Transverse colon (tissue), 4 donors: ENCODE results near the gene MTNR1B. TPM values are rescaled to one million over a fixed set of nuclear protein-coding genes. Genes with fewer than 3 reads are reported as not detected.

Experiments
- DNase-seq: peaks from one replicate; pipeline ENCODE4 v3.0.0-alpha.2; 2019
- H3K27ac ChIP-seq, 4 donors: fragments of 200-600 bp; sonication (generic); 2 replicates each; pipeline ENCODE4 v1.5.1; 2016 to 2018; ENCODE audit warnings: inconsistent platforms in 4 of 4
- H3K27me3 ChIP-seq: fragments of 200-600 bp; sonication (generic); 2 replicates; pipeline ENCODE4 v1.5.1; 2017; ENCODE audit warnings: inconsistent platforms
- H3K36me3 ChIP-seq, 4 donors: fragments of 200-600 bp; sonication (generic); 2 replicates each; pipeline ENCODE4 v1.5.1; 2017 to 2019; ENCODE audit warnings: inconsistent platforms in 4 of 4
- H3K4me1 ChIP-seq, 4 donors: fragments of 200-600 bp; sonication (generic); 2 replicates each; pipeline ENCODE4 v1.5.1; 2017 to 2020; ENCODE audit warnings: inconsistent platforms in 4 of 4
- H3K4me3 ChIP-seq, 4 donors: fragments of 200-600 bp; sonication (generic); 1 replicate in 1 of 4; 2 replicates in 3 of 4; pipeline versions ENCODE4 v1.5.1 to v1.6.1; 2017 to 2019; ENCODE audit warnings: inconsistent platforms in 4 of 4
- H3K9me3 ChIP-seq, 2 donors: fragments of 200-600 bp; sonication (generic); 2 replicates each; pipeline ENCODE4 v1.5.1; 2017 to 2019; ENCODE audit warnings: inconsistent platforms in 2 of 2
- EP300 ChIP-seq: sonication (generic); formaldehyde crosslinking; IDR thresholded peaks from one replicate; pipeline ENCODE4 v1.6.1; 2017; ENCODE audit warnings: antibody characterized with exemption, low read depth
- POLR2A ChIP-seq: fragments of 450-650 bp; IDR thresholded peaks from one replicate; pipeline ENCODE4 v1.6.1; 2016; ENCODE audit warnings: antibody characterized with exemption, mild to moderate bottlenecking, moderate library complexity
- POLR2AphosphoS5 ChIP-seq, 3 donors: sonication (generic); formaldehyde crosslinking; IDR thresholded peaks; one replicate each; pipeline ENCODE4 v1.6.1; 2016; ENCODE audit warnings: antibody characterized with exemption in 3 of 3
- WGBS, 2 donors: methylation state at CpG; one replicate each; pipeline ENCODE4 v1.1.5; 2018; ENCODE audit warnings: low coverage in 1 of 2; 5-methylcytosine and 5-hydroxymethylcytosine counted together
- in situ Hi-C, 4 donors: fragments of 200-750 bp; cut with MboI; loops; one replicate each; pipeline versions ENCODE4 v1.15.0 to v1.15.1; 2017; ENCODE audit warnings: low sequenced_read_pairs in 3 of 4, low pct_ligation_motif_present in 1 of 4, low pct_unique_long_range_greater_than_20kb in 1 of 4
- intact Hi-C: fragments of 100-400 bp; cut with DNase I; formaldehyde crosslinking; loops from one replicate; pipeline ENCODE4 v1.15.1; 2023; ENCODE audit warnings: low total_unique reads
- total RNA-seq, 4 donors: library from RNA; depleted of rRNA; stranded (reverse); fragments of >200 nt; gene quantifications; one replicate each; pipeline ENCODE4 v1.1.0, GENCODE V29; 2016
- TF ChIP-seq, protein P1 (sequence below), 5 experiments: fragments of 200-600 bp in 3 of 5; fragments of 450-650 bp in 2 of 5; sonication (generic) in 3 of 5; IDR thresholded peaks; 1 replicate in 2 of 5; 2 replicates in 3 of 5; pipeline ENCODE4 v1.5.1; 2016 to 2017; ENCODE audit warnings: antibody characterized with exemption in 5 of 5, inconsistent platforms in 3 of 5, mild to moderate bottlenecking in 2 of 5, moderate library complexity in 1 of 5

The MTNR1B gene
- total RNA-seq, 4 donors from 2014 or later, result not detected

DNA sequence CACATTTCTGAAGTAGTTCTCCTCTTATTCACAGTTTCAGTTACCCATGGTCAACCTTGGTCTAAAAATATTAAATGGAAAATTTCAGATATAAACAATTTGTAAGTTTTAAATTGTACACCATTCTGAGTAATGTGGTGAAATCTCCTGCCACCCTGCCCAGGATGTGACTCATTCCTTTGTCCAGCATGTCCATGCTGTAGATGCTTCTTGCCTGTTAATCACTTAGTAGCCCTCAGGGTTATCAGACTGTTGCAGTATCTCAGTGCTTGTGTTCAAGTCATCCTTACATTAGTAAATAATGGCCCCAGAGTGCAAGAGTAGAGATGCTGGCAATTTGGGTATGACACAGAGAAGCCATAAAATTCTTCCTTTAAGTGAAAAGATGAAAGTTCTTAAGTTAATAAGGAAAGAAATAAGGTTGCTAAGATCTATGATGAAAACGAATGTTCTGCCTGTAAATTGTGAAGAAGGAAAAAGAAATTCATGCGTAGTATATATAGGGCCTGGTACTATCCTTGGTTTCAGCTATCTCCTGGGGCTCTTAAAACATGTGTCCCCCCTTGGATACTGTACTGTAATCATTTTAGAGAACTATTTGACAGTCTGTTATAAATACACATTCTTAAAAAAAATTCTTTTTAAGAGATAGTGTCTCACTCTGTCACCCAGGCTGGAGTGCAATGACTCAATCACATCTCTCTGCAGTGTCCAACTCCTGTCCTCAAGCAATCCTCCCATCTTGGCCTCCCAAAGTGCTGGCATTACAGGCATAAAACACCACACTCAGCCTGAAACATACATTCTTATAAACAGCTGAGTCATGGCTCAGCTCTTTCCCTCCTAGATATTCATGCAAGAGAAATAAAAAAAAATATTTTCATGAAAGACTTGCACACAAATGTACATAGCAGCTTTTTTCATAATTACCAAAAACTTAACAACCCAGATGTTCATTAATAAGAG is 31.3 kb downstream of the MTNR1B start:
- TF ChIP-seq, protein P1, sequence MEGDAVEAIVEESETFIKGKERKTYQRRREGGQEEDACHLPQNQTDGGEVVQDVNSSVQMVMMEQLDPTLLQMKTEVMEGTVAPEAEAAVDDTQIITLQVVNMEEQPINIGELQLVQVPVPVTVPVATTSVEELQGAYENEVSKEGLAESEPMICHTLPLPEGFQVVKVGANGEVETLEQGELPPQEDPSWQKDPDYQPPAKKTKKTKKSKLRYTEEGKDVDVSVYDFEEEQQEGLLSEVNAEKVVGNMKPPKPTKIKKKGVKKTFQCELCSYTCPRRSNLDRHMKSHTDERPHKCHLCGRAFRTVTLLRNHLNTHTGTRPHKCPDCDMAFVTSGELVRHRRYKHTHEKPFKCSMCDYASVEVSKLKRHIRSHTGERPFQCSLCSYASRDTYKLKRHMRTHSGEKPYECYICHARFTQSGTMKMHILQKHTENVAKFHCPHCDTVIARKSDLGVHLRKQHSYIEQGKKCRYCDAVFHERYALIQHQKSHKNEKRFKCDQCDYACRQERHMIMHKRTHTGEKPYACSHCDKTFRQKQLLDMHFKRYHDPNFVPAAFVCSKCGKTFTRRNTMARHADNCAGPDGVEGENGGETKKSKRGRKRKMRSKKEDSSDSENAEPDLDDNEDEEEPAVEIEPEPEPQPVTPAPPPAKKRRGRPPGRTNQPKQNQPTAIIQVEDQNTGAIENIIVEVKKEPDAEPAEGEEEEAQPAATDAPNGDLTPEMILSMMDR (IDR thresholded peaks at IDR 0.05), result no peak
- no peak for TF ChIP-seq POLR2A
- TF ChIP-seq EP300, result no peak
- TF ChIP-seq POLR2AphosphoS5 (IDR thresholded peaks at IDR 0.05), result no peak
- intact Hi-C loops (no loop called here), in situ Hi-C loops (no loop called here)
- H3K4me1 ChIP-seq, result no peaks in the 10 kb centered on the region
- WGBS, 2 donors, result 57 to 78% methylated on average over 1 to 2 of the region's 2 CpGs
- no peak overlapping the region for H3K27ac ChIP-seq
- H3K4me3 ChIP-seq, result no peak overlapping the region
- DNase-seq, result no peak
- no peaks in the 10 kb centered on the region for H3K27me3 ChIP-seq
- H3K36me3 ChIP-seq, result no peaks in the 10 kb centered on the region
- no peaks in the 10 kb centered on the region for H3K9me3 ChIP-seq

DNA sequence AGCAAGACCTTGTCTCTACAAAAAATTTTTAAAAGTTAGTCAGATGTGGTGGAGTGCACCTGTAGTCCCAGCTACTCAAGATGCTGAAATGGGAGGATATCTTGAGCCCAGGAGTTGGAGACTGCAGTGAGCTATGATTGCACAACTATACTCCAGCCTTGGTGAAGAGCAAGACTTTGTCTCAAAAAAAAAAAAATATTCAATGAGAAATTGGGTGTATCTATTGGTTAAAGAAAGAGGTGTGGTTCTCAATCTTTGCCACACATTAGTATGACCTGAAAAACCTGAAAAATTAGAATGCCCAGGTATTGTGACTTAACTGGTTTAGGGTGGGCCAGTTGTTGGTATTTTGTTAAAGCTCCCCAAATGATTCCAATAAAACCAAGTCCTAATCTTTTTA is 32.4 kb downstream of the MTNR1B start:
- Histone ChIP-seq H3K4me1 (no peaks in the 10 kb centered on the region), H3K27me3 (no peaks in the 10 kb centered on the region), H3K36me3 (no peaks in the 10 kb centered on the region), H3K9me3 (no peaks in the 10 kb centered on the region), H3K4me3 (no peak overlapping the region), H3K27ac (no peak overlapping the region)
- intact Hi-C loops, result no loop called here
- in situ Hi-C loops, result no loop called here
- TF ChIP-seq POLR2A (no peak), POLR2AphosphoS5 (IDR thresholded peaks at IDR 0.05) (no peak), EP300 (no peak)
- TF ChIP-seq, protein P1 (IDR thresholded peaks at IDR 0.05), result no peak
- no peak for DNase-seq

DNA sequence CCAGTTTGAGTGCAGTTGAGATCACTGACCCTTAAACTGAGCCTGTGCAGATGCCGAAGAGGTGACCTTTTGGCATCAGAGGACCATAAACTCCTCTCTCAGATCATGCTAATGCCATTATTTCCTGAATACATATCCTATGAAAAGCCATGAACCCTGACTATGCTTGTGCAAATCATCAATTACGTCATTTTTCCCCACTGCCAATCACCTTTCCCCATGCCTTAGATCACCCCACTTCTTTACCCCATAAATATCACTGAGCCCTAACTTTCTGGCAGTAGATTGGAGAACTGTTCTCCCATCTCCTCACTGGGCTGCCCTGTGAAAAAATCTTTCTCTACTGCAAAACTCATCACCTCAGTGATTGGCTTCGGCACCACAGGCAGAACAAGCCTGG is 32.9 kb downstream of the MTNR1B start:
- Histone ChIP-seq H3K27ac (no peak overlapping the region), H3K4me3 (no peak overlapping the region), H3K27me3 (no peaks in the 10 kb centered on the region), H3K4me1 (no peaks in the 10 kb centered on the region), H3K9me3 (no peaks in the 10 kb centered on the region), H3K36me3 (no peaks in the 10 kb centered on the region)
- TF ChIP-seq POLR2AphosphoS5 (IDR thresholded peaks at IDR 0.05) (no peak), EP300 (no peak), POLR2A (no peak)
- TF ChIP-seq, protein P1 (IDR thresholded peaks at IDR 0.05), result no peak
- intact Hi-C loops (no loop called here), in situ Hi-C loops (no loop called here)
- 47 to 61% methylated on average over 3 of the region's 3 CpGs for WGBS, 2 donors
- DNase-seq, result no peak

DNA sequence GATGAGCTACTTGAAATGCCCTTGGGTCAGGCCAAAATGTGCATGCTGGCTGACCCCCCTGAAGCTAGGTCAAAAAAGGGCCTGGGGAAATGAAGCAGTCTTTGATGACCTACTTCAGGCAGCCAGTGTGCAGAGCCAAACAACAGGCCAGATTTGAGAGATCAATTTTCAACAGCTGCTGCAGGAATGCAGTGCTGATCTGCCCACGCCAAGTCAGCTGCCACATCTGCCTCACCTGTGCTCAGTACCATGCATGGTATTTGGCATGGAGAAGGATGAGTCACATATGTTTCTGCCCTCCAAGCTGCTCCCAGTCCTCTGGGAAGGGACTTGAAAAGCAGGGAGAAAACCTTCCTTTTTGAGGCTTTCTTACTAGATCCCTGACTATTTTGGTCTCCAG is 35.8 kb downstream of the MTNR1B start:
- in situ Hi-C loops, result no loop called here
- no peaks in the 10 kb centered on the region for H3K36me3 ChIP-seq
- H3K27ac ChIP-seq, result no peak overlapping the region
- no peaks in the 10 kb centered on the region for H3K9me3 ChIP-seq
- H3K27me3 ChIP-seq, result no peaks in the 10 kb centered on the region
- no peaks in the 10 kb centered on the region for H3K4me1 ChIP-seq
- H3K4me3 ChIP-seq, result no peak overlapping the region
- DNase-seq, result no peak
- intact Hi-C loops, result no loop called here
- TF ChIP-seq POLR2A (no peak), POLR2AphosphoS5 (IDR thresholded peaks at IDR 0.05) (no peak), EP300 (no peak)
- TF ChIP-seq, protein P1 (IDR thresholded peaks at IDR 0.05), result no peak
- WGBS, 2 donors, result 40% methylated on average over 1 of the region's 1 CpG; no CpG with 5 or more reads in 1 of the 2 donors
